GM12878 (cell line): ENCODE results near the gene C10orf90. TPM values are rescaled to one million over a fixed set of nuclear protein-coding genes. Genes with fewer than 3 reads are reported as not detected.

Source experiments
- ATAC-seq: fragments of 200-7000 bp; cut with Tn5 transposase; 3 replicates; pipeline ENCODE4 v1.9.1; 2020; ENCODE audit warnings: mild to moderate bottlenecking, moderate library complexity
- BruUV-seq: library from RNA; stranded (reverse); fragments of 400-500 nt; replicated peaks from 2 replicates; lab custom pipeline; 2021; lab: Mats Ljungman, UMichigan
- CTCF ChIA-PET: fragments of 300-600 bp; sonication (Branson Sonifier 250); formaldehyde crosslinking; extraction: SDS; loops from one replicate; lab custom pipeline; 2021; ENCODE audit warnings: inconsistent platforms; lab: Yijun Ruan, JAX
- POLR2A ChIA-PET: fragments of 350-600 bp; formaldehyde crosslinking; extraction: SDS; loops from one replicate; lab custom pipeline; 2021; ENCODE audit warnings: inconsistent platforms; lab: Charles Lee
- RAD21 ChIA-PET: fragments of 300-600 bp; sonication (Branson Sonifier 250); formaldehyde crosslinking; loops from one replicate; lab custom pipeline; 2023; ENCODE audit warnings: antibody characterized with exemption; ENCODE audit not compliant: unreplicated experiment; lab: Charles Lee
- SMC1A ChIA-PET: fragments of 300-600 bp; sonication (Branson Sonifier 250); formaldehyde crosslinking; loops from one replicate; lab custom pipeline; 2023; ENCODE audit not compliant: unreplicated experiment, uncharacterized antibody; lab: Charles Lee
- DNase-seq: peaks from one replicate; pipeline ENCODE4 v3.0.0-alpha.2; 2011; ENCODE audit warnings: low read depth, low spot score
- FAIRE-seq: peaks from 3 replicates; lab custom pipeline; 2011; peaks lifted over from hg19 to GRCh38; lab: Jason Lieb, UNC
- H2AFZ ChIP-seq: 2 replicates; pipeline ENCODE4 v1.6.0; 2011; ENCODE audit warnings: low read depth, low read length, control low read depth; ENCODE audit not compliant: control insufficient read depth
- H3K27ac ChIP-seq: 2 replicates; pipeline ENCODE4 v1.5.1; 2011; ENCODE audit warnings: control low read depth; ENCODE audit not compliant: control insufficient read depth, insufficient read depth
- H3K27me3 ChIP-seq, 2 experiments: replicated peaks in 1 of 2; 2 replicates each; pipeline versions ENCODE4 v1.6.0 to v1.6.1; 2011; ENCODE audit warnings: low read length in 1 of 2; ENCODE audit not compliant: control insufficient read depth in 2 of 2, insufficient read depth in 2 of 2
- H3K36me3 ChIP-seq, 2 experiments: 2 replicates each; pipeline ENCODE4 v1.5.1; 2011; ENCODE audit warnings: low read length in 1 of 2; ENCODE audit not compliant: control insufficient read depth in 2 of 2, insufficient read depth in 2 of 2
- H3K4me1 ChIP-seq: 2 replicates; pipeline ENCODE4 v1.6.1; 2011; ENCODE audit warnings: mild to moderate bottlenecking, low read length, moderate library complexity, mixed read lengths; ENCODE audit not compliant: control insufficient read depth, insufficient read depth
- H3K4me2 ChIP-seq: 2 replicates; pipeline ENCODE4 v1.6.0; 2011; ENCODE audit warnings: control low read depth; ENCODE audit not compliant: control insufficient read depth, insufficient read depth
- H3K4me3 ChIP-seq: fragments of 200-600 bp; sonication (generic); 2 replicates; pipeline ENCODE4 v1.5.1; 2016
- H3K79me2 ChIP-seq: 2 replicates; pipeline ENCODE4 v1.6.0; 2011; ENCODE audit warnings: low read length; ENCODE audit not compliant: control insufficient read depth, insufficient read depth
- H3K9ac ChIP-seq: 2 replicates; pipeline ENCODE4 v1.8.0; 2011; ENCODE audit warnings: low read length, control low read depth, mixed read lengths; ENCODE audit not compliant: control insufficient read depth, insufficient read depth
- H3K9me3 ChIP-seq: replicated peaks from 3 replicates; pipeline ENCODE4 v1.5.1; 2011; ENCODE audit warnings: mild to moderate bottlenecking, low read length; ENCODE audit not compliant: control insufficient read depth, insufficient read depth
- H4K20me1 ChIP-seq: 2 replicates; pipeline ENCODE4 v1.6.0; 2011; ENCODE audit not compliant: control insufficient read depth, insufficient read depth
- BHLHE40 ChIP-seq, 2 experiments: fragments of 450-650 bp in 1 of 2; IDR thresholded peaks; 2 replicates each; pipeline ENCODE4 v1.6.1; 2011 to 2017; ENCODE audit warnings: low read depth in 2 of 2, borderline replicate concordance in 1 of 2, improper control_type of control experiment in 1 of 2, low read length in 1 of 2, mild to moderate bottlenecking in 1 of 2
- BMI1 ChIP-seq: fragments of 450-650 bp; IDR thresholded peaks from 2 replicates; pipeline ENCODE4 v1.6.1; 2016; ENCODE audit warnings: mild to moderate bottlenecking, moderate library complexity, borderline replicate concordance
- CEBPZ ChIP-seq: fragments of 150-350 bp; IDR thresholded peaks from 2 replicates; pipeline ENCODE4 v1.6.1; 2016; ENCODE audit warnings: low read depth, low read length
- ELK1 ChIP-seq: IDR thresholded peaks from 2 replicates; pipeline ENCODE4 v1.6.1; 2012; ENCODE audit warnings: low read depth, low read length, improper control_type of control experiment
- ESRRA ChIP-seq: IDR thresholded peaks from 2 replicates; pipeline ENCODE4 v1.6.1; 2012; ENCODE audit warnings: mild to moderate bottlenecking, low read length, improper control_type of control experiment
- NBN ChIP-seq: fragments of 450-650 bp; IDR thresholded peaks from 2 replicates; pipeline ENCODE4 v1.6.1; 2016
- NFXL1 ChIP-seq: fragments of 450-650 bp; IDR thresholded peaks from 2 replicates; pipeline ENCODE4 v1.6.1; 2017; ENCODE audit warnings: antibody characterized with exemption, mild to moderate bottlenecking, borderline replicate concordance
- NRF1 ChIP-seq: conservative IDR thresholded peaks from 2 replicates; pipeline ENCODE4 v1.6.1; 2011; ENCODE audit warnings: mild to moderate bottlenecking, low read depth, low read length, improper control_type of control experiment
- POLR2AphosphoS5 ChIP-seq: IDR thresholded peaks from 2 replicates; pipeline ENCODE4 v1.6.1; 2011; ENCODE audit warnings: mild to moderate bottlenecking, low read length, inconsistent platforms
- SMAD5 ChIP-seq: IDR thresholded peaks from 2 replicates; pipeline ENCODE4 v1.6.1; 2016; ENCODE audit warnings: antibody characterized with exemption, low read depth
- TCF3 ChIP-seq: IDR thresholded peaks from 2 replicates; pipeline ENCODE4 v1.6.1; 2012; ENCODE audit warnings: low read depth, mild to moderate bottlenecking, low read length, borderline replicate concordance; ENCODE audit not compliant: insufficient read depth
- ZNF384 ChIP-seq: IDR thresholded peaks from 2 replicates; pipeline ENCODE4 v1.6.1; 2012; ENCODE audit warnings: low read depth, mild to moderate bottlenecking, low read length, improper control_type of control experiment, borderline replicate concordance
- WGBS: methylation state at CpG from one replicate; pipeline ENCODE4 v1.1.6; 2016; ENCODE audit warnings: low lambda C conversion rate; ENCODE audit not compliant: insufficient replicate concordance, insufficient coverage; ENCODE audit errors: missing lambda C conversion rate; 5-methylcytosine and 5-hydroxymethylcytosine counted together
- in situ Hi-C: fragments of 300-500 bp; cut with MboI; formaldehyde crosslinking; loops from 9 replicates; pipeline ENCODE4 v1.14.3; 2018; ENCODE audit warnings: mixed read lengths
- intact Hi-C: fragments of 100-400 bp; cut with micrococcal nuclease; formaldehyde crosslinking; loops from one replicate; pipeline ENCODE4 v1.14.2; 2022; ENCODE audit not compliant: unreplicated experiment
- polyA plus RNA-seq, 11 experiments: library from polyadenylated mRNA; depleted of rRNA in 4 of 11; unstranded in 6 of 11; stranded (reverse) in 5 of 11; fragments of >200 nt; fragmentation: Nextera tagmentation in 4 of 11; fragmentation: Illumina TruSeq in 1 of 11; extraction: Ambion mirVana in 4 of 11; extraction: Trizol in 1 of 11; gene quantifications; 1 replicate in 1 of 11; 2 replicates in 10 of 11; pipeline versions ENCODE4 v1.2.1 to v1.2.3, GENCODE V29; 2011 to 2016; ENCODE audit warnings: inconsistent platforms in 2 of 11, missing spikeins in 2 of 11, low read depth in 1 of 11
- total RNA-seq, 4 experiments: library from RNA; depleted of rRNA in 3 of 4; stranded (reverse); fragments of >200 nt in 3 of 4; fragmentation: Illumina TruSeq in 1 of 4; extraction: Trizol in 1 of 4; gene quantifications; 2 replicates each; pipeline versions ENCODE4 v1.2.1 to v1.2.3, GENCODE V29; 2013 to 2021
- TF ChIP-seq, protein P1 (sequence below): IDR thresholded peaks from 2 replicates; pipeline ENCODE4 v1.6.1; 2012; ENCODE audit warnings: improper control_type of control experiment, low read depth, low read length; ENCODE audit not compliant: insufficient replicate concordance

The C10orf90 gene
- total and polyA plus RNA-seq, 10 of the 15 experiments (the other 5 are each of a cell fraction or from before 2014, with no cell fraction given) = 0.04 TPM; not detected in 9

- no peak overlapping the region for H3K4me2 ChIP-seq
- no peak overlapping the region for H2AFZ ChIP-seq
- H3K4me1 ChIP-seq = no peaks in the 10 kb centered on the region
- ATAC-seq = no peak
- ChIA-PET SMC1A (no interaction called here), CTCF (interaction anchor here (0.9 to 1.3 kb wide), 2 partner anchors 11 to 523 kb away, joined by 3 to 4 read pairs; no protein-coding TSS in a partner anchor), POLR2A (interaction anchor here (0.6 kb wide), 1 partner anchor 635 kb away, joined by 7 read pairs; no protein-coding TSS in a partner anchor), RAD21 (no interaction called here)
- H4K20me1 ChIP-seq = no peaks in the 10 kb centered on the region
- no peaks in the 10 kb centered on the region for H3K79me2 ChIP-seq
- no peak overlapping the region for H3K4me3 ChIP-seq
- no TSS peak for BruUV-seq
- in situ Hi-C loops (no loop called here), intact Hi-C loops (no loop called here)
- H3K27ac ChIP-seq = no peak overlapping the region
- no peak for TF ChIP-seq BHLHE40 (IDR thresholded peaks at IDR 0.05; ENCODE audit: borderline replicate concordance in 1 of 2, low read depth in 2 of 2, low read length in 1 of 2)
- TF ChIP-seq, protein P1, sequence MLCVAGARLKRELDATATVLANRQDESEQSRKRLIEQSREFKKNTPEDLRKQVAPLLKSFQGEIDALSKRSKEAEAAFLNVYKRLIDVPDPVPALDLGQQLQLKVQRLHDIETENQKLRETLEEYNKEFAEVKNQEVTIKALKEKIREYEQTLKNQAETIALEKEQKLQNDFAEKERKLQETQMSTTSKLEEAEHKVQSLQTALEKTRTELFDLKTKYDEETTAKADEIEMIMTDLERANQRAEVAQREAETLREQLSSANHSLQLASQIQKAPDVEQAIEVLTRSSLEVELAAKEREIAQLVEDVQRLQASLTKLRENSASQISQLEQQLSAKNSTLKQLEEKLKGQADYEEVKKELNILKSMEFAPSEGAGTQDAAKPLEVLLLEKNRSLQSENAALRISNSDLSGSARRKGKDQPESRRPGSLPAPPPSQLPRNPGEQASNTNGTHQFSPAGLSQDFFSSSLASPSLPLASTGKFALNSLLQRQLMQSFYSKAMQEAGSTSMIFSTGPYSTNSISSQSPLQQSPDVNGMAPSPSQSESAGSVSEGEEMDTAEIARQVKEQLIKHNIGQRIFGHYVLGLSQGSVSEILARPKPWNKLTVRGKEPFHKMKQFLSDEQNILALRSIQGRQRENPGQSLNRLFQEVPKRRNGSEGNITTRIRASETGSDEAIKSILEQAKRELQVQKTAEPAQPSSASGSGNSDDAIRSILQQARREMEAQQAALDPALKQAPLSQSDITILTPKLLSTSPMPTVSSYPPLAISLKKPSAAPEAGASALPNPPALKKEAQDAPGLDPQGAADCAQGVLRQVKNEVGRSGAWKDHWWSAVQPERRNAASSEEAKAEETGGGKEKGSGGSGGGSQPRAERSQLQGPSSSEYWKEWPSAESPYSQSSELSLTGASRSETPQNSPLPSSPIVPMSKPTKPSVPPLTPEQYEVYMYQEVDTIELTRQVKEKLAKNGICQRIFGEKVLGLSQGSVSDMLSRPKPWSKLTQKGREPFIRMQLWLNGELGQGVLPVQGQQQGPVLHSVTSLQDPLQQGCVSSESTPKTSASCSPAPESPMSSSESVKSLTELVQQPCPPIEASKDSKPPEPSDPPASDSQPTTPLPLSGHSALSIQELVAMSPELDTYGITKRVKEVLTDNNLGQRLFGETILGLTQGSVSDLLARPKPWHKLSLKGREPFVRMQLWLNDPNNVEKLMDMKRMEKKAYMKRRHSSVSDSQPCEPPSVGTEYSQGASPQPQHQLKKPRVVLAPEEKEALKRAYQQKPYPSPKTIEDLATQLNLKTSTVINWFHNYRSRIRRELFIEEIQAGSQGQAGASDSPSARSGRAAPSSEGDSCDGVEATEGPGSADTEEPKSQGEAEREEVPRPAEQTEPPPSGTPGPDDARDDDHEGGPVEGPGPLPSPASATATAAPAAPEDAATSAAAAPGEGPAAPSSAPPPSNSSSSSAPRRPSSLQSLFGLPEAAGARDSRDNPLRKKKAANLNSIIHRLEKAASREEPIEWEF = no peak
- no peak for TF ChIP-seq NBN
- TF ChIP-seq ELK1 = no peak
- no peak for TF ChIP-seq NRF1
- no peak for TF ChIP-seq TCF3
- TF ChIP-seq CEBPZ = no peak
- no peak for TF ChIP-seq ZNF384
- TF ChIP-seq POLR2AphosphoS5 = no peak
- TF ChIP-seq ESRRA = no peak
- TF ChIP-seq BMI1 = no peak
- TF ChIP-seq NFXL1 = no peak
- TF ChIP-seq SMAD5 = no peak
- 57% methylated on average over 5 of the region's 5 CpGs for WGBS
- no peaks in the 10 kb centered on the region for H3K27me3 ChIP-seq
- no peaks in the 10 kb centered on the region for H3K36me3 ChIP-seq
- no peaks in the 10 kb centered on the region for H3K9me3 ChIP-seq
- no peak for FAIRE-seq
- H3K9ac ChIP-seq = no peak overlapping the region
- DNase-seq = no peak
Measured at GRCh38 chr10:126501828-126502227, 168.7 kb downstream of the C10orf90 start.
